K562 (cell line): ENCODE results near the gene HLA-F. TPM values are rescaled to one million over a fixed set of nuclear protein-coding genes. Genes with fewer than 3 reads are reported as not detected.
A peak's percentile ranks its signal among the peaks of the same experiment; 100 is the strongest.

Experiments
- DIDO1 ChIP-seq: fragments of 450-650 bp; IDR thresholded peaks from 2 replicates; pipeline ENCODE4 v1.6.1; 2016; ENCODE audit warnings: low read depth, missing biosample characterization, missing genetic modification characterization
- DPF2 ChIP-seq: fragments of 450-650 bp; IDR thresholded peaks from 2 replicates; pipeline ENCODE4 v1.6.1; 2016
- FUS ChIP-seq: fragments of 200-400 bp; formaldehyde crosslinking; optimal IDR thresholded peaks from 2 replicates; pipeline ENCODE3; 2017; ENCODE audit warnings: low read depth, low read length
- KAT8 ChIP-seq: fragments of 450-650 bp; IDR thresholded peaks from 2 replicates; pipeline ENCODE4 v1.6.1; 2016; ENCODE audit warnings: low read depth, mild to moderate bottlenecking
- LCOR ChIP-seq: sonication (generic); formaldehyde crosslinking; IDR thresholded peaks from 2 replicates; pipeline ENCODE4 v1.8.0; 2022; ENCODE audit warnings: mild to moderate bottlenecking, missing genetic modification reagents
- NFE2 ChIP-seq: IDR thresholded peaks from 2 replicates; pipeline ENCODE4 v1.6.1; 2014; ENCODE audit warnings: antibody characterized with exemption, low read depth
- RBM34 ChIP-seq: fragments of 200-400 bp; formaldehyde crosslinking; IDR thresholded peaks from 2 replicates; pipeline ENCODE4 v1.6.1; 2018; ENCODE audit warnings: low read length, borderline replicate concordance; ENCODE audit not compliant: insufficient read depth
- SIN3B ChIP-seq: fragments of 450-650 bp; IDR thresholded peaks from 2 replicates; pipeline ENCODE4 v1.6.1; 2017; ENCODE audit warnings: low read depth, mild to moderate bottlenecking, moderate library complexity
- U2AF2 ChIP-seq: fragments of 200-400 bp; formaldehyde crosslinking; optimal IDR thresholded peaks from 2 replicates; pipeline ENCODE3; 2017; ENCODE audit warnings: low read depth, mild to moderate bottlenecking, low read length
- ZNF143 ChIP-seq: sonication (generic); formaldehyde crosslinking; IDR thresholded peaks from 2 replicates; pipeline ENCODE4 v1.9.0; 2022; ENCODE audit warnings: mild to moderate bottlenecking, missing genetic modification reagents
- polyA plus RNA-seq, 8 experiments: library from polyadenylated mRNA; depleted of rRNA in 4 of 8; stranded (reverse) in 5 of 8; unstranded in 3 of 8; fragments of >200 nt; fragmentation: Nextera tagmentation in 2 of 8; fragmentation: Illumina TruSeq in 1 of 8; extraction: Ambion mirVana in 2 of 8; extraction: Trizol in 1 of 8; gene quantifications; 2 replicates each; pipeline versions ENCODE4 v1.2.1 to v1.2.3, GENCODE V29; 2011 to 2014; ENCODE audit warnings: inconsistent platforms in 1 of 8, missing spikeins in 1 of 8
- total RNA-seq, 7 experiments: library from RNA; depleted of rRNA in 6 of 7; stranded (reverse); fragments of >200 nt in 6 of 7; fragmentation: Illumina TruSeq in 2 of 7; extraction: Trizol in 2 of 7; gene quantifications; 2 replicates each; pipeline versions ENCODE4 v1.2.1 to v1.2.3, GENCODE V29; 2011 to 2021; ENCODE audit warnings: low replicate concordance in 1 of 7
- TF ChIP-seq, protein P1 (sequence below): fragments of 450-650 bp; IDR thresholded peaks from 2 replicates; pipeline ENCODE4 v1.6.1; 2016; ENCODE audit warnings: mild to moderate bottlenecking
- TF ChIP-seq, protein P2 (sequence below): fragments of 250-450 bp; sonication (Bioruptor Pico); IDR thresholded peaks from 2 replicates; pipeline ENCODE4 v1.4.0; 2020; ENCODE audit warnings: mild to moderate bottlenecking
- TF ChIP-seq, protein P3 (sequence below): fragments of 450-650 bp; IDR thresholded peaks from 2 replicates; pipeline ENCODE4 v1.6.1; 2014; ENCODE audit warnings: low read depth, mild to moderate bottlenecking, moderate library complexity, borderline replicate concordance
- TF ChIP-seq, protein P4 (sequence below), 2 experiments: fragments of 450-650 bp; IDR thresholded peaks; 2 replicates each; pipeline ENCODE4 v1.6.1; 2018; ENCODE audit warnings: mild to moderate bottlenecking in 2 of 2, low read depth in 1 of 2; ENCODE audit not compliant: partially characterized antibody in 2 of 2
- TF ChIP-seq, protein P5 (sequence below): fragments of 250-450 bp; sonication (Bioruptor Pico); IDR thresholded peaks from 2 replicates; pipeline ENCODE4 v1.8.0; 2021; ENCODE audit warnings: moderate library complexity, mild to moderate bottlenecking, inconsistent platforms

The HLA-F gene
- total and polyA plus RNA-seq, 9 of the 15 experiments (the other 6 are each of a cell fraction or from before 2014, with no cell fraction given): 0.40 to 0.76 (median 0.46) TPM; not detected in 6

DNA sequence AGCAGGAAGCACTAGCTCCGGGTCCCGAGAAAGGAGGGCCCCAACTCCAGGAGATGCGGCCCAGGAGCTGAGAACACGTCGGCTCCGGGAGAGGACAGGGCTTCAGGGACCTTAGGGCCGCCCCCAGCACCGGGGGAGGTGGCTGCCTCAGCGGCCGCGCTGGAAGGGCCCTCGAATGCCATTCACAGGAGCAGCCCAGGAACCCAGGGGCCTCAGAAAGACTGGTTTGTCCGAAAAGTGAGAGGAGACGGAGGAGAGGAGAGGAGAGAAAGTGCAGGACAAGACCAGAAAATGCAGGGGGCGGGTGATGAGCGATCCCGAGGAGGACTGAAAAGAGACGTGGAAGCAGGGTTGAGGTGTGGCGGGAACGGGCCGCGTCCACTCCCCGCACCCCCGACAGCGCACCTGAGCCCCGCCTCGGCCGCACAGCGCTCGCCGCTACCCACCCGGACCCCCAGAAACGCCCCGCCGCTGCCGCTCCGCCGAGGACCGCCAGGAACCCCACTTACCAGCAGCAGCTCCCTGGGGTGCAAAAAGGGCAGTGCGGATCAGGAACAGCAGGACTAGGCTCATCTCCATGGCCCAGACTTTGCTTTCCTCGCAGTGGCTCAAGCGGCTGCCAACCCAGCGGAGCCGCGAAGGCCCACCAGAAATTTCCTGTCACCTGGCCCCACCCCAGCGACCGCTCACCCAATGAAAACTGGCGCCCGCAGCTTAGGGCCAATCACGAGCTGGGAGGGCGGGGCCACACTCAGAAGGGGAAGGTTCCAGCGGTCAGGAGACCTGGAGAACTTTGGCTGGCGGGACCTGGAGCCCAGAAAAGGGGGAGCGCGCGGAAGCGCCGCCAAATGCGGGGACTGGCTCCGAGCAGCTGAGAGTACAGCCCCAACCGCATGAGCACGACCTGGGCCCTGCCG lies 25.4 kb downstream of the HLA-F start (continued):
- TF ChIP-seq SIN3B (no peak), ZNF143 (CRISPR knock-in tag) (no peak), DPF2 (no peak), NFE2 (no peak), DIDO1 (tag) (0 out of 2 replicates have a peak, but pooled peaks have one; percentile 12), U2AF2 (no peak), KAT8 (no peak), LCOR (CRISPR knock-in tag) (no peak), FUS (no peak), RBM34 (no peak)
- TF ChIP-seq, protein P1, sequence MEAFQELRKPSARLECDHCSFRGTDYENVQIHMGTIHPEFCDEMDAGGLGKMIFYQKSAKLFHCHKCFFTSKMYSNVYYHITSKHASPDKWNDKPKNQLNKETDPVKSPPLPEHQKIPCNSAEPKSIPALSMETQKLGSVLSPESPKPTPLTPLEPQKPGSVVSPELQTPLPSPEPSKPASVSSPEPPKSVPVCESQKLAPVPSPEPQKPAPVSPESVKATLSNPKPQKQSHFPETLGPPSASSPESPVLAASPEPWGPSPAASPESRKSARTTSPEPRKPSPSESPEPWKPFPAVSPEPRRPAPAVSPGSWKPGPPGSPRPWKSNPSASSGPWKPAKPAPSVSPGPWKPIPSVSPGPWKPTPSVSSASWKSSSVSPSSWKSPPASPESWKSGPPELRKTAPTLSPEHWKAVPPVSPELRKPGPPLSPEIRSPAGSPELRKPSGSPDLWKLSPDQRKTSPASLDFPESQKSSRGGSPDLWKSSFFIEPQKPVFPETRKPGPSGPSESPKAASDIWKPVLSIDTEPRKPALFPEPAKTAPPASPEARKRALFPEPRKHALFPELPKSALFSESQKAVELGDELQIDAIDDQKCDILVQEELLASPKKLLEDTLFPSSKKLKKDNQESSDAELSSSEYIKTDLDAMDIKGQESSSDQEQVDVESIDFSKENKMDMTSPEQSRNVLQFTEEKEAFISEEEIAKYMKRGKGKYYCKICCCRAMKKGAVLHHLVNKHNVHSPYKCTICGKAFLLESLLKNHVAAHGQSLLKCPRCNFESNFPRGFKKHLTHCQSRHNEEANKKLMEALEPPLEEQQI: no peak
- TF ChIP-seq, protein P2, sequence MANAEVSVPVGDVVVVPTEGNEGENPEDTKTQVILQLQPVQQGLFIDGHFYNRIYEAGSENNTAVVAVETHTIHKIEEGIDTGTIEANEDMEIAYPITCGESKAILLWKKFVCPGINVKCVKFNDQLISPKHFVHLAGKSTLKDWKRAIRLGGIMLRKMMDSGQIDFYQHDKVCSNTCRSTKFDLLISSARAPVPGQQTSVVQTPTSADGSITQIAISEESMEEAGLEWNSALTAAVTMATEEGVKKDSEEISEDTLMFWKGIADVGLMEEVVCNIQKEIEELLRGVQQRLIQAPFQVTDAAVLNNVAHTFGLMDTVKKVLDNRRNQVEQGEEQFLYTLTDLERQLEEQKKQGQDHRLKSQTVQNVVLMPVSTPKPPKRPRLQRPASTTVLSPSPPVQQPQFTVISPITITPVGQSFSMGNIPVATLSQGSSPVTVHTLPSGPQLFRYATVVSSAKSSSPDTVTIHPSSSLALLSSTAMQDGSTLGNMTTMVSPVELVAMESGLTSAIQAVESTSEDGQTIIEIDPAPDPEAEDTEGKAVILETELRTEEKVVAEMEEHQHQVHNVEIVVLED: no peak
- TF ChIP-seq, protein P3, sequence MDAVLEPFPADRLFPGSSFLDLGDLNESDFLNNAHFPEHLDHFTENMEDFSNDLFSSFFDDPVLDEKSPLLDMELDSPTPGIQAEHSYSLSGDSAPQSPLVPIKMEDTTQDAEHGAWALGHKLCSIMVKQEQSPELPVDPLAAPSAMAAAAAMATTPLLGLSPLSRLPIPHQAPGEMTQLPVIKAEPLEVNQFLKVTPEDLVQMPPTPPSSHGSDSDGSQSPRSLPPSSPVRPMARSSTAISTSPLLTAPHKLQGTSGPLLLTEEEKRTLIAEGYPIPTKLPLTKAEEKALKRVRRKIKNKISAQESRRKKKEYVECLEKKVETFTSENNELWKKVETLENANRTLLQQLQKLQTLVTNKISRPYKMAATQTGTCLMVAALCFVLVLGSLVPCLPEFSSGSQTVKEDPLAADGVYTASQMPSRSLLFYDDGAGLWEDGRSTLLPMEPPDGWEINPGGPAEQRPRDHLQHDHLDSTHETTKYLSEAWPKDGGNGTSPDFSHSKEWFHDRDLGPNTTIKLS: no peak; the same call in 1 of the 2 replicates
- TF ChIP-seq, protein P4, sequence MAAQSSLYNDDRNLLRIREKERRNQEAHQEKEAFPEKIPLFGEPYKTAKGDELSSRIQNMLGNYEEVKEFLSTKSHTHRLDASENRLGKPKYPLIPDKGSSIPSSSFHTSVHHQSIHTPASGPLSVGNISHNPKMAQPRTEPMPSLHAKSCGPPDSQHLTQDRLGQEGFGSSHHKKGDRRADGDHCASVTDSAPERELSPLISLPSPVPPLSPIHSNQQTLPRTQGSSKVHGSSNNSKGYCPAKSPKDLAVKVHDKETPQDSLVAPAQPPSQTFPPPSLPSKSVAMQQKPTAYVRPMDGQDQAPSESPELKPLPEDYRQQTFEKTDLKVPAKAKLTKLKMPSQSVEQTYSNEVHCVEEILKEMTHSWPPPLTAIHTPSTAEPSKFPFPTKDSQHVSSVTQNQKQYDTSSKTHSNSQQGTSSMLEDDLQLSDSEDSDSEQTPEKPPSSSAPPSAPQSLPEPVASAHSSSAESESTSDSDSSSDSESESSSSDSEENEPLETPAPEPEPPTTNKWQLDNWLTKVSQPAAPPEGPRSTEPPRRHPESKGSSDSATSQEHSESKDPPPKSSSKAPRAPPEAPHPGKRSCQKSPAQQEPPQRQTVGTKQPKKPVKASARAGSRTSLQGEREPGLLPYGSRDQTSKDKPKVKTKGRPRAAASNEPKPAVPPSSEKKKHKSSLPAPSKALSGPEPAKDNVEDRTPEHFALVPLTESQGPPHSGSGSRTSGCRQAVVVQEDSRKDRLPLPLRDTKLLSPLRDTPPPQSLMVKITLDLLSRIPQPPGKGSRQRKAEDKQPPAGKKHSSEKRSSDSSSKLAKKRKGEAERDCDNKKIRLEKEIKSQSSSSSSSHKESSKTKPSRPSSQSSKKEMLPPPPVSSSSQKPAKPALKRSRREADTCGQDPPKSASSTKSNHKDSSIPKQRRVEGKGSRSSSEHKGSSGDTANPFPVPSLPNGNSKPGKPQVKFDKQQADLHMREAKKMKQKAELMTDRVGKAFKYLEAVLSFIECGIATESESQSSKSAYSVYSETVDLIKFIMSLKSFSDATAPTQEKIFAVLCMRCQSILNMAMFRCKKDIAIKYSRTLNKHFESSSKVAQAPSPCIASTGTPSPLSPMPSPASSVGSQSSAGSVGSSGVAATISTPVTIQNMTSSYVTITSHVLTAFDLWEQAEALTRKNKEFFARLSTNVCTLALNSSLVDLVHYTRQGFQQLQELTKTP (IDR thresholded peaks at IDR 0.05; ENCODE audit: low read depth in 1 of 2, partially characterized antibody in 2 of 2): no peak
- TF ChIP-seq, protein P5, sequence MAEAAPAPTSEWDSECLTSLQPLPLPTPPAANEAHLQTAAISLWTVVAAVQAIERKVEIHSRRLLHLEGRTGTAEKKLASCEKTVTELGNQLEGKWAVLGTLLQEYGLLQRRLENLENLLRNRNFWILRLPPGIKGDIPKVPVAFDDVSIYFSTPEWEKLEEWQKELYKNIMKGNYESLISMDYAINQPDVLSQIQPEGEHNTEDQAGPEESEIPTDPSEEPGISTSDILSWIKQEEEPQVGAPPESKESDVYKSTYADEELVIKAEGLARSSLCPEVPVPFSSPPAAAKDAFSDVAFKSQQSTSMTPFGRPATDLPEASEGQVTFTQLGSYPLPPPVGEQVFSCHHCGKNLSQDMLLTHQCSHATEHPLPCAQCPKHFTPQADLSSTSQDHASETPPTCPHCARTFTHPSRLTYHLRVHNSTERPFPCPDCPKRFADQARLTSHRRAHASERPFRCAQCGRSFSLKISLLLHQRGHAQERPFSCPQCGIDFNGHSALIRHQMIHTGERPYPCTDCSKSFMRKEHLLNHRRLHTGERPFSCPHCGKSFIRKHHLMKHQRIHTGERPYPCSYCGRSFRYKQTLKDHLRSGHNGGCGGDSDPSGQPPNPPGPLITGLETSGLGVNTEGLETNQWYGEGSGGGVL (CRISPR knock-in tag): no peak
